Activated naive CD4-positive, alpha-beta T cell treated with anti-CD3 and anti-CD28 coated beads, Interleukin-2, amount 50 U/mL, for 24 hours (primary cell): ENCODE data around the gene SMLR1.

ENCODE experiments used
- H3K27ac Mint-ChIP-seq: one replicate; pipeline ENCODE4 v1.8.0; 2021; ENCODE audit warnings: mild to moderate bottlenecking, mixed read lengths
- H3K27me3 Mint-ChIP-seq: one replicate; pipeline ENCODE4 v1.8.0; 2021; ENCODE audit warnings: mixed read lengths
- H3K36me3 Mint-ChIP-seq: one replicate; pipeline ENCODE4 v1.8.0; 2021; ENCODE audit warnings: mixed read lengths
- H3K4me1 Mint-ChIP-seq: one replicate; pipeline ENCODE4 v1.8.0; 2021; ENCODE audit warnings: mixed read lengths
- H3K4me3 Mint-ChIP-seq: one replicate; pipeline ENCODE4 v1.8.0; 2021; ENCODE audit warnings: mild to moderate bottlenecking, mixed read lengths
- H3K9me3 Mint-ChIP-seq: one replicate; pipeline ENCODE4 v1.8.0; 2021; ENCODE audit warnings: mixed read lengths

SMLR1 gene

DNA sequence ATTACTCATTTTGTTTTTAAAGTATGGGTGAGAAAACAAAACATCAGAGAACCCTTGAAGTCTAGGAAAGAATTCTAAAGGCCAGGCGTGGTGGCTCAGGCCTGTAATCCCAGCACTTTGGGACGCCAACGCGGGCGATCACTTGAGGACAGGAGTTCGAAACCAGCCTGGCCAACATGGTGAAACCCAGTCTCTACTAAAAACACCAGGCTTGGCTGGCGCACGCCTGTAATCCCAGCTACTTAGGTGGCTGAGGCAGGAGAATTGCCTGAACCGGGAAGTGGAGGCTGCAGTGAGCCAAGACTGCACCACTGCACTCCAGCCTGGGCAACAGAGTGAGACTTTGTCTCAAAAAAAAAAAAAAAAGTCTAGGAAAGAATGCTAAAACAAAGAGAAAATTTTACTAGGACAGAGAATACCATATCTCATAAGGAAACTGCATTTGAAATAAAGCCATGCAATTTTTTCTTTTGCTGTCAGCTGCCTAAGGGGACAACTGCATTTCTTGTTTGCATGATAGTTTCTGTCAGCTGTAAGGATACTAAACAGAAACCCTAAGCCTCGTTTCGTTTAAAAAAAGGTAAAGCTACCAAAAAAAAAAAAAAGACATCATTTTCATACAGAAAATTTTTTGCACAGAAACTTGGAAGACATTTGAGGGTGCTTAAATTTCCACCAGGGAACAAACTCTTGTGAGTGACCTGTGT, 32.1 kb downstream of the SMLR1 start:
- no peak overlapping the region for H3K4me3 Mint-ChIP-seq
- peaks cover 4% of the 10 kb centered on the region for H3K36me3 Mint-ChIP-seq
- H3K27me3 Mint-ChIP-seq = no peaks in the 10 kb centered on the region
- no peaks in the 10 kb centered on the region for H3K4me1 Mint-ChIP-seq
- no peak overlapping the region for H3K27ac Mint-ChIP-seq
- no peaks in the 10 kb centered on the region for H3K9me3 Mint-ChIP-seq

DNA sequence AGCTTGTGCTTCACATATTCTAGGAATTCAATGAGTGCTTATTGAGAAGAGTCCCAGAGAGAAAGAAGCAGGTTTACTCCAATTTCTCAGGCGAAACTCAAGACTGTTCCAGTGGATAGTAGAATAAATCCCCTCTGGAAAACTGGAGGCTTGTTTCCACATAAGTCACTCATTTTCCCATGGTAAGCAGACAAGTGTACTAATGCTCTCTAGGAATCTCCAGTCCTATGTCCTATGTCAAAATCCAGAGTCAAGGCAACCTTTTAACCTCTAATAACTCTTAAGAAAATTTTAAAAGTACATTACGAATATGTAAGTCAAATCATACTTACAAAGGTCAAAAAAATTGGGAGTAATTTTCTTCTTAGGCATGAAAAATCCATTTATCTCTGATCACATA, 35.2 kb downstream of the SMLR1 start:
- Mint-ChIP-seq H3K36me3 (peaks cover 4% of the 10 kb centered on the region), H3K4me1 (no peaks in the 10 kb centered on the region), H3K4me3 (no peak overlapping the region), H3K9me3 (no peaks in the 10 kb centered on the region), H3K27ac (no peak overlapping the region), H3K27me3 (no peaks in the 10 kb centered on the region)

DNA sequence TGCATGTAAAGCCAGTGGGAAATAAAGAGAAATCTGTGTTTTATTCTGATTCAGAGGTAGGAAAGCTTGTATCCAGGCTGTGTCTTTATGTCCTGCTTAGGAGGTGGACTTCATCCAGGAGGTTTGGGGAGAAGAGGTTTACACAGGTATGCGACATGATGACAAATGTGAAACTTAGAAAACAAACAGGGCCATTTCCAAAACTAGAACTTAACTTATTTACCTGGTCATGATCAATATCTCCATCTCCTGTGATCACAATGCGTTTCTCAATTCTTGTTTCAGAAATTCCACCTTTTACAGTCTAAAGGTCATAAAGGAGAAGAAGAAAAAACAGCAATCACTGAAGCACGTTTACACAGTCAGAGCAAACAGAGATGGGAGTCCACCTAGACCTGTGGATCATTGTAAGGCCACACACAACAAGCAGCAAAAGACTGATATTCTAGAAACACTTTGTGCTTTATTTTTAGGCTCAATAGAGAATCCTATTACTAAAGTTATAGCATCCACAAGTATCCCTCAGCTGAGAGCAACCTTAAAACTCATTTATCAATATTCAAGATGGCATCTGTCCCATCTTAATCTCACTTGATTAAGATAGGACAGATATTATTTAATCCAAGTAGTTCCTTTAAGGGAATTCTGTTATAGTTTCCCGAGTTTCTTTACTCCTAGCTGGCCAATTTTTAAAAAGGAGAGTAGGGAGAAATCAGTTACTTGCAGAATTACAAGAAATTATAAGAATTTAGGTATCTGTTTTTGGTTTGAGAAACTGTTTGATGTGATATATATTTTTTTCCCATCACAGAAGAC, 36.4 kb downstream of the SMLR1 start:
- H3K4me1 Mint-ChIP-seq = no peaks in the 10 kb centered on the region
- no peak overlapping the region for H3K4me3 Mint-ChIP-seq
- no peaks in the 10 kb centered on the region for H3K9me3 Mint-ChIP-seq

DNA sequence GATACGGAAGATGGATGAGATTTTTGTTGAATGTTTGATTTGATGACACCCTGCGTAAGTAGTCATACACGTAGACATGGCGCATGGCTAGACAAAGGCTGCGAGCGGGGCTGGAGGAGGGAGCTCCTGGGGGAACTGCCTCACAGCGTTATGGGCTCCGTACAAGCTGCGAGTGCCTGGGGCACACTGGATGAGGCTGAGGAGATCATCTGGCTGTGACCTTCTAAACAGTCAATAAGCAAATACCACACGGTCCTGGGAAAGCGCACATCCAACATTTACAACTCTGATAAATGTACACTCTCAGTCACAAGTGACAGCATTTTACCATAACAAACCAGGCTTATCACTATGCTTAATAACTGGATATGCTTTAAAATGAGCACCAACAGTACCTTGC, 37.1 kb downstream of the SMLR1 start:
- H3K4me1 Mint-ChIP-seq = no peaks in the 10 kb centered on the region
- no peak overlapping the region for H3K27ac Mint-ChIP-seq
- H3K36me3 Mint-ChIP-seq = peaks cover 4% of the 10 kb centered on the region
- H3K27me3 Mint-ChIP-seq = no peaks in the 10 kb centered on the region
- no peaks in the 10 kb centered on the region for H3K9me3 Mint-ChIP-seq
- no peak overlapping the region for H3K4me3 Mint-ChIP-seq

More for the DNA sequence above, 36.4 kb downstream of the SMLR1 start:
- H3K36me3 Mint-ChIP-seq = peaks cover 4% of the 10 kb centered on the region
- H3K27me3 Mint-ChIP-seq = no peaks in the 10 kb centered on the region
- H3K27ac Mint-ChIP-seq = no peak overlapping the region

DNA sequence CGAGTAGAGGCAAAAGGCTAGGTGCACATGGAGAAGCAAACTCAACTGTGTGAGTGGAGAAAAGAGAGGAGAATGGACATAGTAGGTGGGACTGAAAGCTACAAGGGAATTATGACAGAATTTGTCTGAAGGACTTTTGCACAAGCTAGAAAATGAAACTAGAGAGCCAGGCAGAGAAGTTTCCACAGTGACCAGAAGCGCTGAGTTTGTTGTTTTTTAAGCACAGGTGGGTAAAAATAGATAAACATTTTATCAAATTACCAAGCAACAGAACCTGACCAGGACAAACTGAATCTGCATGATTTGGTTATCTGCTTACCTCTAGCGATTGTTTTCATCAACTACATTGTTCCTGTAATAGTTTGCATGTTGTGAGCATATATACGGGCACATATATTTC, 38.6 kb downstream of the SMLR1 start:
- H3K9me3 Mint-ChIP-seq = no peaks in the 10 kb centered on the region
- H3K36me3 Mint-ChIP-seq = peaks cover 9% of the 10 kb centered on the region
- no peaks in the 10 kb centered on the region for H3K4me1 Mint-ChIP-seq
- H3K27me3 Mint-ChIP-seq = no peaks in the 10 kb centered on the region
- no peak overlapping the region for H3K4me3 Mint-ChIP-seq
- no peak overlapping the region for H3K27ac Mint-ChIP-seq

DNA sequence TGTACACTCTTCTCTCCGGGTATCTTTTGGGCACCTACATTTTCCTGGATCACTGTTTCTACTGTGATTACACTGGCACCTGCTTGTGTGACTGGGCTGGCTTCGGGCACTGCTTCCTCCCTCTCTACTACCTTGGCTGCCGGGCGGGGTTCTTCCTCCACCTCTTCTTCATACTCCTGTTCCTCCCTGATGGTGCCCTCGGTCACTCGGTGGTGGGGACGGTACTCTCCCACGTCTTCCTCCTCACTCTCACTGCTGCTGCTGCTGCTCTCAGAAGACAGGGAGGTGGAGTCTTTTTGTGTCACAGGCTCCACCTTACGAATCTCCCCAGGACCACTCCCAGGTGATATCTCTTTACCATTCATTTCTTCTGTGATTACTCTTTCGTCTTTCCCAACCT, 42.5 kb downstream of the SMLR1 start:
- Mint-ChIP-seq H3K27me3 (no peaks in the 10 kb centered on the region), H3K36me3 (peaks cover 7% of the 10 kb centered on the region), H3K9me3 (no peaks in the 10 kb centered on the region), H3K4me3 (no peak overlapping the region), H3K4me1 (peaks cover 3% of the 10 kb centered on the region), H3K27ac (no peak overlapping the region)

DNA sequence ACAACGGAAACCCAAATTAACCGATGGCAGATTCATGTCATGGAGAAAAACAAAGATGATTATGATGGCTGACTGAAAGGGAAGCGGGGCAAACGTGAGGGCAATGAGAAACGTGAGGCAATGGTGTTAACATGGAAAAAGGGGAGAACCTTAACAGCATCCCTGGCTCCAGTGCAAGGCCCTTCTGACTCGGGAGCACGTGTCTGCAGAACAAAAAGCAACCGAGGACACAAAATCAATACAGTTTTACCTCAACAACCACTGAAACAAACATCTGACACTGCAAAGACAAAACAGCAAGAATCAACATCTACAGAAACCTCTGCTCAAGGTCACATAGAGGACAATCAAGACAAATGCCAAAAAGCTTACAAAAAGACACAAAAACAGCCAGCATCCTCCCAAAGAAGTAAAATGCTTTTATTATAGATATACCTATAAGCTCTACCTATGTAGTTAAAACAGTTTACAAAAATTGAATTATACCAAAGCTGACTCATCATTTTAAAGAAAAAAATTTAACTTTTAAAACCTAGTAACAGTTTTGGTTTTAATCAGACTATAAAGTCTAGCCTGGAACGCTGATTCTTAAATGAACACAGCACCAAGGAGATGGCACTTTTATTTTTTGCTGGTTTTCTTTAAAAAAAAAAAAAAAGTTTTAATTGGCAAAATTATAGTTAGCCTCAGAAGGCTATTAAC, 43.1 kb downstream of the SMLR1 start:
- Mint-ChIP-seq H3K27ac (no peak overlapping the region), H3K36me3 (peaks cover 5% of the 10 kb centered on the region)

DNA sequence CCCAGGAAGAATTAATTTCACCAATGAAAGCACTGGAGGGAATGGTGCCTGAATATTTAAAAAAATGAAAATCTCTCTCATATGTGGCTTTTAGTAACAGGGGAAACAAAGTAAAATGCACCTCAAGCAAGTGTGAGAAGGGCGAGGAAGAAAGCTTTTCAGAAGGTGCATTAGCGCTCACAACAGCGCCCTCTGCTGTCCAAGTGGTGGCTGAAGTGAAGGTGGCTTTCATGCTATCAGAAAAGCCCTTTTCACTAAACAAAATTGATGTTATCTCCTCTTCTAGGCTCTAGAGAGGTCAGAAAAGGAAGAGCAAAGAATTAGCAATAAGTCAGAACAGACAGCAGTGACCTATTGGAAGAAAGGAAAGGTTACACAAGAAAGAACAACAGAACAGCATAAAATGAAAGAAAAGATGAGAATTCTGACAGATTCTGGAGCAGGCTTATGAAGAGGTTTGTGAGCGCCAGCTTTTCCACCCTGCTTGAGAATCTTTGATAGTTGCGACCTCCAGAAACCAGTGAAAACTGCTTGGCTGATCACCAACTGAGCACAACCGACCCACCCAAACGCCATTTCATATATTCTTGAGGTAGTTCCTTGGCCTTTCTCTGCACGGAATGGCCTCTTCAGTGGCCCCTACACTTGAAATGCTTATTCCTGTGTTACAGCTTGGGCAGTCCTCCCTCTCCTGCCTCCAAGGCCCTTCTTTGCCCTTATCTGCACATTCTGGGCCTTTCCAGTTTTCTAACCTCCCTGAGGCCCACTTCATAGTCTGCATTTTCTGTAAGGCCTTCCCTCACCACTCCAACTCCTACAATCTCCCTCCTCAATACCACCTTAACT, 45.3 kb downstream of the SMLR1 start:
- H3K4me1 Mint-ChIP-seq = peaks cover 3% of the 10 kb centered on the region

More for the DNA sequence above, 43.1 kb downstream of the SMLR1 start:
- Mint-ChIP-seq H3K9me3 (no peaks in the 10 kb centered on the region), H3K27me3 (no peaks in the 10 kb centered on the region), H3K4me3 (no peak overlapping the region), H3K4me1 (peaks cover 3% of the 10 kb centered on the region)

DNA sequence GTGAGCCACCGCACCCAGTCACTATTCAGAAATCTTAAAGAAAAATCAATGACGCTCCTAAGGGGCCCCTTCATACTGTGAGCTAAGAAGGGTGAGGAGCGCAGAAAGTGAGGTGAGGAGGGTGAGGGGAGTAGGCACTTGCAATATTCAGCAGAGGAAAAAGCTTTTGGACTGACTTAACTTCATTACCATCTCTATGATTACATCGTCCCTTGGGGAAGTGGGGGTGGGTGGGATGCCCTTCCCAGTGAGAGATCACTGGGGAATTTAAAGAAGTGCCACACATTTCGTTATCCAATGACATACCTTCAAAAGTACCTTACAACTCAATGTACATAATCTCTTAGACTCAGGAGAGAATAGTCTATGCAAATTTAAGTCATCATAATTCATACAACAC, 46.5 kb downstream of the SMLR1 start:
- no peaks in the 10 kb centered on the region for H3K9me3 Mint-ChIP-seq
- peaks cover 3% of the 10 kb centered on the region for H3K4me1 Mint-ChIP-seq
- H3K27ac Mint-ChIP-seq = no peak overlapping the region
- H3K36me3 Mint-ChIP-seq = peaks cover 5% of the 10 kb centered on the region
- no peaks in the 10 kb centered on the region for H3K27me3 Mint-ChIP-seq
- H3K4me3 Mint-ChIP-seq = no peak overlapping the region

More for the DNA sequence above, 45.3 kb downstream of the SMLR1 start:
- Mint-ChIP-seq H3K27me3 (no peaks in the 10 kb centered on the region), H3K27ac (no peak overlapping the region), H3K9me3 (no peaks in the 10 kb centered on the region), H3K4me3 (no peak overlapping the region), H3K36me3 (peaks cover 5% of the 10 kb centered on the region)

DNA sequence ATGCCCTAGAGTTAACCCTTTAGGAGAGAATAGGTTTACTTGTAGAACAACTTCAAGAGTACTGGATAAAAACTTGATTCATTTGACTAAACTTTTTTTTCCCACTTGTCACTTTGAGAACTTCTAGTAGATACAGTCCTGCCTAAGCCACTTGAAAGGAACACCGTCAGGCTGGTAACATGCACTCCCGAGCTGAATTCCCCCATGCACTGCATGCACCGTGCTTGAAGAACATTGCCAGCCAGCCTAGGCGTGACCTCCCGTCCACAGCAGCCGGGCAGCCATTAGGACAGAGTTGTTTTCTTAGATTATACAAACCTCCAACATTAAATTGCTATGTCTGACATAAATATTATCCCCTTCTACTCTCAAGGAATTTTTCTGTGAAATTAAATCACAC, 52.6 kb downstream of the SMLR1 start:
- H3K4me1 Mint-ChIP-seq = no peaks in the 10 kb centered on the region
- no peak overlapping the region for H3K4me3 Mint-ChIP-seq
- H3K27ac Mint-ChIP-seq = no peak overlapping the region
- no peaks in the 10 kb centered on the region for H3K9me3 Mint-ChIP-seq
- H3K36me3 Mint-ChIP-seq = no peaks in the 10 kb centered on the region
- H3K27me3 Mint-ChIP-seq = no peaks in the 10 kb centered on the region

DNA sequence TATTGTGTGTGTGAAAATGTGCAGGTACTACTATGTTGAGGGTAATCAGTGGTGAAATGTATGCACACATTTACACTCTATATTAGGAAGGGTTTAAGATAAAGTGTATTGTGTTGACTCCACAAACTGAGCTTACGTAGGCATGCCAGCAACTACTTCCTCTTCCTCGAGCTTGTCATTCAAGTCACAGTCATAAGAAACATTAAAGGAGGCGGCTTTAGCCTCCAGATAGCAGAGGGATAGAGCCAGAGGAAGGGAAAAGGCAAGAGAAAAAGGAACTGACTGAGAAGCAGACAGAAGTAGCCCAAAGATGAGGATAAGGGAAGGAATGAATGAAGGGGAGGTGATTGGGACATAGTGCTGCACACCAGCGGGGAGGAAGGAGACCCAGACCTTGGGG, 55.2 kb downstream of the SMLR1 start:
- Mint-ChIP-seq H3K9me3 (no peaks in the 10 kb centered on the region), H3K27ac (no peak overlapping the region), H3K36me3 (no peaks in the 10 kb centered on the region), H3K4me3 (no peak overlapping the region), H3K4me1 (no peaks in the 10 kb centered on the region), H3K27me3 (no peaks in the 10 kb centered on the region)

DNA sequence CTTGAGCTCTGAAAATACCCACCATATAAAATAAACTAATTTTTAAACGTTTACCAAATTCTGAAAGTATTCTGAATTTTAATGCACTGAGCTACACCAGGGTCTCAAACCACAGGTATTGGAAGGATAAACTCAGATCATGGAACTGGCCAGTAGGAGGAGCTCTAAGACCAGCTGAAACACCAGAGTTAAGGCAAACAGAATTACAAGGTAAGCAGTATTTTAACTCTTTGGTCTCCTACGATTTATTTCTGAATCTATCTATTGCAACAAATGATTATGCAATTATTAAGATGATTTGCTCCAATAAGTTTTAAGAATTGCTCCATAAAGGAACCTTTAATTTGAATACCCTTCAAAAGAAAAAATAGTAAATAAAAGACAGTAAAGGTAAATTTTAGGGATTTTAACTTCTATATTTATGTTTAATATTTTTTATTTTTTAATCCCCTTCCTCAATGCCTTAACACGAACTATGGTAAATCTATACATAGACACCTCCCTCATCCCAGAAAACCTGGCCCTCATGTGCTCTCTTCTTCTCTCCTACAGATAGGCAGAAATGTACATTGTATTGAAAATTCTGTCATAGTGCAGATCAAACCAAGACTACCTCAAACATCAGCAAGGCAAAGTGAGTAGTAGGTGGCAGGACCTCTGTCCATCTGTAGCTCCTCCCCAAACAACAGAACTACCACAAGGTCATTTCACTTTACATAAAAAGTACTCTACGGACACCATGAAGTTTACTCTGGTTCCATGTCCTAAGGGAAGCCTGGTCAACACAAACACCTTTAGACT, 58.4 kb downstream of the SMLR1 start:
- H3K4me3 Mint-ChIP-seq = no peak overlapping the region
- peaks cover 2% of the 10 kb centered on the region for H3K36me3 Mint-ChIP-seq
- H3K27me3 Mint-ChIP-seq = no peaks in the 10 kb centered on the region
- no peaks in the 10 kb centered on the region for H3K4me1 Mint-ChIP-seq
- no peaks in the 10 kb centered on the region for H3K9me3 Mint-ChIP-seq
- no peak overlapping the region for H3K27ac Mint-ChIP-seq
